Endothelial cell of umbilical vein (primary cell): ENCODE data around the gene TTC33.

ENCODE experiments used
- EZH2 ChIP-seq: IDR thresholded peaks from 2 replicates; pipeline ENCODE4 v1.6.1; 2012; ENCODE audit warnings: borderline replicate concordance, low read depth, mild to moderate bottlenecking, moderate library complexity, low read length, inconsistent platforms; ENCODE audit not compliant: severe bottlenecking
- GATA2 ChIP-seq: IDR thresholded peaks from 2 replicates; pipeline ENCODE4 v1.7.0; 2011; ENCODE audit warnings: low read depth, mild to moderate bottlenecking, moderate library complexity, mixed read lengths, low read length; ENCODE audit not compliant: insufficient read length, insufficient read depth
- MAX ChIP-seq: IDR thresholded peaks from 2 replicates; pipeline ENCODE4 v1.6.1; 2011; ENCODE audit not compliant: insufficient read depth, insufficient read length
- POLR2A ChIP-seq: IDR thresholded peaks from 2 replicates; pipeline ENCODE4 v1.6.1; 2012; ENCODE audit warnings: low read depth, mild to moderate bottlenecking, control low read depth, low read length
- POLR2AphosphoS5 ChIP-seq: IDR thresholded peaks from 2 replicates; pipeline ENCODE4 v1.6.1; 2012; ENCODE audit warnings: low read depth, mild to moderate bottlenecking, control low read depth, low read length, moderate library complexity; ENCODE audit not compliant: insufficient read depth
- TF ChIP-seq, protein P1 (sequence below), 2 donors: IDR thresholded peaks; 1 replicate in 1 of 2; 2 replicates in 1 of 2; pipeline ENCODE4 v1.5.1; 2011; ENCODE audit warnings: low read length in 2 of 2, mild to moderate bottlenecking in 2 of 2, moderate library complexity in 2 of 2, control low read depth in 1 of 2, inconsistent platforms in 1 of 2, low read depth in 1 of 2; ENCODE audit not compliant: insufficient read depth in 1 of 2; ENCODE audit errors: extremely low read depth in 1 of 2

DNA sequence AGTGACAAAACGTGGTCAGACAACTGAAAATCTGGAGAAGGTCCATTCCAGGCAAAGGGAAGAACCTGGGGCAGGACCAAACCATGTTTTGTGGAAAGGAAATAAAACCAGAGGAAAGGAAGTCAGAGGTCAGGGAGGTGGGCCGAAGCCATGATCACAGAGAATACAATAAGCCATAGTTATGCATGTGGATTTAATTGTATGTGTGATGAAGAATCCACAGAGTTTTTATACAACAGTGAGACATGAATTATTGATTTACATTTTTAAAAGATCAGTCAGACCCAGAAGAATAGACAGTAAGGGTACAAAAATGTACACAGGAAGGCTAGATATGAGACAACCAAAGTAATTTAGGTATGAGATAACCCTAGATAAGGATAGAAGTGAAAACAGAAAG is 20.8 kb downstream of the TTC33 start:
- TF ChIP-seq, protein P1, sequence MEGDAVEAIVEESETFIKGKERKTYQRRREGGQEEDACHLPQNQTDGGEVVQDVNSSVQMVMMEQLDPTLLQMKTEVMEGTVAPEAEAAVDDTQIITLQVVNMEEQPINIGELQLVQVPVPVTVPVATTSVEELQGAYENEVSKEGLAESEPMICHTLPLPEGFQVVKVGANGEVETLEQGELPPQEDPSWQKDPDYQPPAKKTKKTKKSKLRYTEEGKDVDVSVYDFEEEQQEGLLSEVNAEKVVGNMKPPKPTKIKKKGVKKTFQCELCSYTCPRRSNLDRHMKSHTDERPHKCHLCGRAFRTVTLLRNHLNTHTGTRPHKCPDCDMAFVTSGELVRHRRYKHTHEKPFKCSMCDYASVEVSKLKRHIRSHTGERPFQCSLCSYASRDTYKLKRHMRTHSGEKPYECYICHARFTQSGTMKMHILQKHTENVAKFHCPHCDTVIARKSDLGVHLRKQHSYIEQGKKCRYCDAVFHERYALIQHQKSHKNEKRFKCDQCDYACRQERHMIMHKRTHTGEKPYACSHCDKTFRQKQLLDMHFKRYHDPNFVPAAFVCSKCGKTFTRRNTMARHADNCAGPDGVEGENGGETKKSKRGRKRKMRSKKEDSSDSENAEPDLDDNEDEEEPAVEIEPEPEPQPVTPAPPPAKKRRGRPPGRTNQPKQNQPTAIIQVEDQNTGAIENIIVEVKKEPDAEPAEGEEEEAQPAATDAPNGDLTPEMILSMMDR (IDR thresholded peaks at IDR 0.05; ENCODE audit: extremely low read depth in 1 of 2, insufficient read depth in 1 of 2, low read depth in 1 of 2, low read length in 2 of 2): no peak
- TF ChIP-seq POLR2A (no peak), GATA2 (peak; percentile 91), MAX (peak; percentile 1), POLR2AphosphoS5 (peak; percentile 57), EZH2 (no peak)
